ENCODE results near the gene GDF15.

Gene GDF15

DNA sequence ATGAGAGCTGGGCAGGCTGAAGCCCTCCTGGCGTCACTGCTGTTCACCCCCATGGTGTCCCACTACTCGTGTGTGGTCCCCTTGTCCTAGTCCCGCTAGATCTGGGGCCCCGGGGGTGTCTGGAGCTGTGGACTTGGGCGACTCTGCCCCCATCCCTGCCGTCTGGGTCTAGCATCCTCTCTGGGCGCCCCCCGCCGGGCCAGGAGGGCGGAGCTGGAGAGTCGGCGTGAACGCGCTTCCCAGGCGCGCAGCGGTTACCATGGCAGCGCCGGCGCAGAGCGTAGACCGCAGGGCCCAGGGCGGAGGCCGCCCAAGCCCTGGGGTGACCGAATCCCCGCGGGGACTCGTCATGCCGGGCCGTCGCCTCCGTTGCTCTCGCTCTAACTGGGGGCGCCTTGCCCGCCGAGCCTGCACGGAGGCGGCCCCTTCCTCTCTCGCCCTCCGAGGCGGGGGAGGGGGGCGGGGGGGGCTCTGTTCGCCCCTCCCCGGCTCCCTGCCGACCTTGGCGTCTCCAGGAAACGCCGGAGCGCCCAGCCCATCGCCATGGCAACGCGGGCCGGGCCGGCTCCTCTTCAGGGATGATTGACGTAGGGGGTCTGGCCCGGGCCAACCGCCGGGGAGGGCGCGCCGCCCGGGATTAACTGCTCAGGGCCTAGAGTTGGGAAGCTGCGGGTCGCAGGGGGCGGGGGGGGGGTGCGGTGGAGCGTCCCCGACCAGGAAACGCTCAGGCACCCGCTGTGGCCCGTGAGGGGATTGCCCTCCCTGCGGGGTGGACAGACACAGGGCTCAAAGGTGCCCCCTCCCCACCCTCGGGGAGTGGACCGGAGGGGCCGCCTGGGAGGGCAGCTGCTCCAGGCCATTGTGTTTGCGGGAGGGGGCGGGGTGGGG, 43.1 kb downstream of the GDF15 start:
- Histone ChIP-seq H3K79me2 (ENCODE audit: control insufficient read depth, low read length) (peaks cover 51% of the 10 kb centered on the region), H3K27me3 (ENCODE audit: control insufficient read depth, low read length) (no peaks in the 10 kb centered on the region), H3K4me3 (ENCODE audit: low read length) (peak overlapping the region; percentile 67), H3K36me3 (ENCODE audit: control insufficient read depth, low read length) (peaks cover 47% of the 10 kb centered on the region), H3F3A (ENCODE audit: control insufficient read depth, insufficient read depth) (peaks cover 12% of the 10 kb centered on the region), H3K9me2 (replicated peaks; ENCODE audit: control insufficient read depth, low read length) (no peaks in the 10 kb centered on the region), H3K27ac (ENCODE audit: low read depth, low read length) (peak overlapping the region; percentile 53), H4K20me1 (ENCODE audit: control insufficient read depth, insufficient read depth, low read depth, low read length) (peaks cover 7% of the 10 kb centered on the region; the same call in 1 of the 2 replicates), H3K4me1 (ENCODE audit: control insufficient read depth, low read length) (peaks cover 90% of the 10 kb centered on the region), H3K9me3 (ENCODE audit: control insufficient read depth, insufficient read depth, low read length) (no peaks in the 10 kb centered on the region), H3K4me2 (ENCODE audit: low read length) (peak overlapping the region; percentile 74)
- no peak for TF ChIP-seq EZH2phosphoT487 (IDR thresholded peaks at IDR 0.05; ENCODE audit: borderline replicate concordance, low read length)
- TF ChIP-seq, protein P1, sequence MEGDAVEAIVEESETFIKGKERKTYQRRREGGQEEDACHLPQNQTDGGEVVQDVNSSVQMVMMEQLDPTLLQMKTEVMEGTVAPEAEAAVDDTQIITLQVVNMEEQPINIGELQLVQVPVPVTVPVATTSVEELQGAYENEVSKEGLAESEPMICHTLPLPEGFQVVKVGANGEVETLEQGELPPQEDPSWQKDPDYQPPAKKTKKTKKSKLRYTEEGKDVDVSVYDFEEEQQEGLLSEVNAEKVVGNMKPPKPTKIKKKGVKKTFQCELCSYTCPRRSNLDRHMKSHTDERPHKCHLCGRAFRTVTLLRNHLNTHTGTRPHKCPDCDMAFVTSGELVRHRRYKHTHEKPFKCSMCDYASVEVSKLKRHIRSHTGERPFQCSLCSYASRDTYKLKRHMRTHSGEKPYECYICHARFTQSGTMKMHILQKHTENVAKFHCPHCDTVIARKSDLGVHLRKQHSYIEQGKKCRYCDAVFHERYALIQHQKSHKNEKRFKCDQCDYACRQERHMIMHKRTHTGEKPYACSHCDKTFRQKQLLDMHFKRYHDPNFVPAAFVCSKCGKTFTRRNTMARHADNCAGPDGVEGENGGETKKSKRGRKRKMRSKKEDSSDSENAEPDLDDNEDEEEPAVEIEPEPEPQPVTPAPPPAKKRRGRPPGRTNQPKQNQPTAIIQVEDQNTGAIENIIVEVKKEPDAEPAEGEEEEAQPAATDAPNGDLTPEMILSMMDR (IDR thresholded peaks at IDR 0.05; ENCODE audit: low read depth, low read length, poor library complexity, severe bottlenecking) = no peak

DNA sequence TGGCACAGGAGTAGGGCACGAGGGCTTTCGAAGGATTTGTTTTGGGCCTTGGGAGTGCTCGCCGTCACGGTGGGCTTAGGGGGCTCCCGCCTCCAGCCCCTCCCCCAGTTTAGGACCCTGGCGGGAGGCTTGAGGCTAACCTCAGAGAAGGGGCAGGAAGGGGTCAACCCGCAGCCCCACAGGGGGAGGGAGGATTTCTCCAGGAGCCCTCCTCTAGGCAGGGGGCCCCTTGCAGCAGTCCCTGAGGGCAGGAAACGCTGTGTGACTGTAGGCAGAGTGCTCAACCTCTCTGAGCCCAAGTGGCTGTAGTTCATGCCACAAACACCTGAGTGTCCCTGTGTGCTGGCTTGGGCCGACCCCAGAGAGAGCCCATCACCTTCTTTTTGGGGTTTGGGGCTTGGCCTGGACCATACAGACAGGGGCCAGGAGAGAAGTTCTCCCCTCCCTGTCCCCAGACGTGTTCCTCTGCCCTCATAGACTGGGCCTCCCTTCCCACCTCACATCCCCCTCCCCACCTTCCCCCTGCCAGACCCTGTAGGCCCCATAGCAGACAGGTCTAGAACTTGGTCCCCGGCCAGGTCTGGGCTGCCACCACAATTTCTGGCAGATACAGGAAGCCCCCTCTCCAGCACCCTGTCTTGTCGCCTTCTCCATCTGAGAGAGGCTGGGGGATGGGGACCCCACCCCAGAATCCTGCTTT, 43.9 kb downstream of the GDF15 start:
- Histone ChIP-seq H3K4me2 (ENCODE audit: low read length) (peak overlapping the region; percentile 74), H3K9me3 (ENCODE audit: control insufficient read depth, insufficient read depth, low read length) (no peaks in the 10 kb centered on the region), H3K4me1 (ENCODE audit: control insufficient read depth, low read length) (peaks cover 82% of the 10 kb centered on the region), H4K20me1 (ENCODE audit: control insufficient read depth, insufficient read depth, low read depth, low read length) (0 out of 2 replicates have a peak, but pooled peaks cover 3% of the 10 kb centered on the region), H3F3A (ENCODE audit: control insufficient read depth, insufficient read depth) (peaks cover 9% of the 10 kb centered on the region), H3K27ac (ENCODE audit: low read depth, low read length) (peak overlapping the region; percentile 53), H3K9me2 (replicated peaks; ENCODE audit: control insufficient read depth, low read length) (no peaks in the 10 kb centered on the region), H3K36me3 (ENCODE audit: control insufficient read depth, low read length) (peaks cover 47% of the 10 kb centered on the region), H3K79me2 (ENCODE audit: control insufficient read depth, low read length) (peaks cover 43% of the 10 kb centered on the region), H3K4me3 (ENCODE audit: low read length) (peak overlapping the region; percentile 67), H3K27me3 (ENCODE audit: control insufficient read depth, low read length) (no peaks in the 10 kb centered on the region)
- TF ChIP-seq EZH2phosphoT487 (IDR thresholded peaks at IDR 0.05; ENCODE audit: borderline replicate concordance, low read length) = no peak
- TF ChIP-seq, protein P1 (IDR thresholded peaks at IDR 0.05; ENCODE audit: low read depth, low read length, poor library complexity, severe bottlenecking) = no peak

DNA sequence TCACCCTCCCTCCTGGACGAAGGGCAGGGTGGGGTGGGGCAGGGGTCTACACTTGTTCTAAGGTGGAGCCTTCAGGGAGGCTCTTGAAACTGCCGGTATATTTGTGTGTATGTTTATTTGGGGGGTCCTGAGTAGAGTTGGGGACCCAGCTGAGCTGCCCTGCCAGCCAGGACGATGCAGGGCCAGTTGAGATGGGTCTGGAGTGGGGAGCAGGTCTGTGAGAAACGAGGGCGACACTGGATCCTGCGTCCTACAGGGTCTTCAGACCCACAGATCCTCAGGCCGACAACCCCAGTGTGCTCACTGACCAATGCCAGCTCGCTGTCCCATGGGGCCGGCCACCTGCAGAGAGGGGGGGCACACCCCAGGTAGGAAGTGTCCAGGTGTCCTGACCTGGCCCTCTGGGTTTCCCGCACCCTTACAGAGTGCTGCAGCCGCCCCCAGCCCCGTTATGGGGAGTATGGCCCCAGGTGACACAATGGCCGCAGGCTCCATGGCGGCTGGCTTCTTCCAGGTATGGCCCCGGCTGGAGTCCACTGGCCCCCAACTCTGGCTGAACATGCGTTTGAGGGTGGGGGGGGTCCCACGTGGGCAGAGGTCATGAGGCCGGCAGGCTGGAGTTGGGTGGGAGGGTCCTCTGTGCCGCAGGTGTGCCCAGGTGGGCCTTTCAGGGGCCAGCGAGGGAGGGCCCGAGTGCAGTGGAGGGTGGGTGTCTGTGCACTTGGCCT, 44.6 kb downstream of the GDF15 start:
- Histone ChIP-seq H3K4me2 (ENCODE audit: low read length) (peak overlapping the region; percentile 74; the same call in 1 of the 2 replicates), H4K20me1 (ENCODE audit: control insufficient read depth, insufficient read depth, low read depth, low read length) (0 out of 2 replicates have a peak, but pooled peaks cover 3% of the 10 kb centered on the region), H3K9me2 (replicated peaks; ENCODE audit: control insufficient read depth, low read length) (no peaks in the 10 kb centered on the region), H3F3A (ENCODE audit: control insufficient read depth, insufficient read depth) (peaks cover 9% of the 10 kb centered on the region), H3K79me2 (ENCODE audit: control insufficient read depth, low read length) (peaks cover 36% of the 10 kb centered on the region), H3K36me3 (ENCODE audit: control insufficient read depth, low read length) (peaks cover 49% of the 10 kb centered on the region), H3K27me3 (ENCODE audit: control insufficient read depth, low read length) (no peaks in the 10 kb centered on the region), H3K4me1 (ENCODE audit: control insufficient read depth, low read length) (peaks cover 74% of the 10 kb centered on the region), H3K27ac (ENCODE audit: low read depth, low read length) (no peak overlapping the region), H3K4me3 (ENCODE audit: low read length) (no peak overlapping the region), H3K9me3 (ENCODE audit: control insufficient read depth, insufficient read depth, low read length) (no peaks in the 10 kb centered on the region)
- no peak for TF ChIP-seq EZH2phosphoT487 (IDR thresholded peaks at IDR 0.05; ENCODE audit: borderline replicate concordance, low read length)
- TF ChIP-seq, protein P1 (IDR thresholded peaks at IDR 0.05; ENCODE audit: low read depth, low read length, poor library complexity, severe bottlenecking) = no peak

Data from DOHH2 (cell line).